ENCODE measurements around the gene GKN2.
"Not testable (repeated sequence)": the region's sequence is repeated elsewhere in the genome, so short reads cannot be mapped to it uniquely, and the experiment has no call there.

The GKN2 gene

DNA sequence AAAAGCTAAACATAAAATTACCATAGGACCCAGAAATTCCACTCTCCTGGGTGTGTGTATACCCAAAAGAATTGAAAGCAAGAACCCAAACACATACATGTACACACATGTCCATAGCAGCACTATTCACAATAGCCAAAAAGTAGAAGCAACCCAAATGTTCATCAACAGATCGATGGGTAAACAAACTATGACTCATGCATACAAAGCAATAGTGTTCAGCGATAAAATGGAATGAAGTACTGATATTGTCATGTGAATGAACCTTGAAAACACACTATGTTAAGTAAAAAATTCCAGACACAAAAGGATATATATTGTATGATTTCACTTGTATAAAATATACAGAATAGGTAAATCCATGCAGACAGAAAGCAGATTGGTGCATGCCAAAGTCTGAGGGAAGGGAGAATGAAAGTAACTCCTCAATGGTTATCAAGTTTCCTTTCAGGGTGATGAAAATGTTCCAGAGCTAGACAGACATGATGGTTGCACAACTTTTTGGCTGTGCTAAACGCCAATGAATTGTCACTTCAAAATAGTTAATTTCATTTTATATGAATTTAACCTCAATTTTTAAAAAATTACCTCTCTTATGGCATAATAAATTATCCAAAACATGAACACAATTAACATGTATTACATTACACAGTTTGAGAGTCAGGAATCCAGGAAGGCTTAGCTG lies 35.5 kb downstream of the GKN2 start:
- peak; percentile 34 for DNase-seq

DNA sequence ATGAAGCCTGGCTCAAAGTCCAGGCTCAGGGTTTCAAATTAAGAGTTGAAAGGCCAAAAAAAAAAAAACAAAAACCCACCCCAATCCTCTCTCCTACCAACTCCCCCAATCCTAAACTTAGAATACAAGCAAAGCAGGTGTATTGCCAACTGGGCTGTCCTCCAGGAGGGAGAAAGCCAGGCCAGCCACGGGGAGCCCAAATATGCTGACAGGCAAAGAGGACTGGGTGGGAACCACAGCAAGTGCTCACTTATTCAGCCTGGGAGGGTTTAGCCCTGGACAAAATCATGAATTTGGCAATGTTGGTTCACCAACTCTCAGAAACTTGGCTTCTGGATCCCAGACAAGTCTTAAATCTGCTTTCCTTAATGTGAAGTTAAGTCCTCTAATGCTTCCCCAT lies 36.5 kb downstream of the GKN2 start:
- DNase-seq: no peak

DNA sequence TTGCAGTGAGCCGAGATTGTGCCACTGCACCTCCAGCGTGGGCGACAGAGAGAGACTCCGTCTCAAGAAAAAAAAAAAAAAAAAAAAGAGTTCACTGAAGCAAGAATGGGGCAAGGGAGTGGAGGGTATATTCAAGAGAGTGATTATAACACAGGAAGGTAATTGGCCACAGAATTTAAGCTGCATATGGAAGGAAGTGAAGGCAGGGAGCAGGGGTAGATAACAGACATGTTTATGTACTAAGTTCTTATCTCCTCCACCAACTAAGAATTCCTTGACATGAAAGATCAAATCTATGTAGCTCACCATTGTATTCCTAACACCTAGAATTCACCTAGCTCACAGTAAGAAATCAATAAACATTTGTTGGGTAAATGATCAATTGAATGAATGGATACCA lies 37.3 kb downstream of the GKN2 start:
- no peak for DNase-seq

DNA sequence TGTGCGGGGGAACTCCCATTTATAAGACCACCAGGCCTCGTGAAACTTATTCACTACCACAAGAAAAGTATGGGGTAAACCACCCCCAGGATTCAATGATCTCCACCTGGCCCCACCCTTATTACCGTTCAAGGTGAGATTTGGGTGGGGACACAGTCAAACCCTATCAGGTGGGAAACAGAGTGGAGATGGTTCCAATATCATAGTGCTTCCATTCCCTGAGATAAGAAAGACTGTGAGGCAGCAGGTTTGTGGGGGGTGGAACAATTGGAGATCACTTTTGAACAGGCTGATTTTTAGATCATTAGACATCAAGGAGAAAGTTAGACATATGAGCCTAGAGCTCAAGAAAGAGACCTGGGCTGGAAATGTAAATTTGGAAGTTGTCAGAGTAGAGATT lies 39.3 kb downstream of the GKN2 start:
- no peak for DNase-seq

DNA sequence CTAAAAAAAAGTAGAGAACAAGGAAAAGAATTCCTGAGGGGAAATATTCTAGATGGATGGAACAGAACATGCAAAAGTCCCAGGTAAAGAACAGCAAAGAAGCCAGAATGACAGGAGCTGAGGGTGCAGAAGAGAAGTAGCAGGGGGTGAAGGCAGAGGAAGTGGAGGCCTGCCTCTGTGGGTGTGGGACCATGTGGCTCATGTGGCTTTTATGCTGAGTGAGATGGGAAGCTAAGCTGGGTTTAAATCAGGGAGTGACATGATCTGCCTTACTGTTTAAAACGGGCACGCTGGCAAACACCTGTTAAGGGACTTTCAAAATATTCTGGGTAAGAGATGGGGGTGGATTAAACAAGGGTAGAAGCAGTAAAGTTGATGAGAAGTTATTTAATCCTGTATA lies 40.0 kb downstream of the GKN2 start:
- no peak for DNase-seq

DNA sequence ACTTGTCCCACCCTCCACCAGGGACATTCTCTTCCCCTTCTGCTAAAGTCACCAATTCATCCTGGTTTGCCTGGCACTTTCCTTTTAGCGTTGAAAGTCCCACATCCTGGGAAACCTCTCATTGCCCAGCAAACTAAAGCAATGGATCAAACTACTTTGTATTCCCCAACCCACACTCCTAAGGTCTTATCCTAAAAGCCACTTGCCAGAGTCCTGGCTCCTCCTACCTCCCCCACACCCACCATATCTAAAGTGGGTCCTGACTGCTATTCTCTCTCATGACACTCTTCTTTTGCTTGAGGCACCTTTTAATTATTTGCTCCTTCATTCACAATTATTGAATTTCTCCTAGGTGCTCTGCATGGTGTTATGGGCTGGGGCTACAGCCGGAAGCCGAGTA lies 40.6 kb downstream of the GKN2 start:
- no peak for DNase-seq

DNA sequence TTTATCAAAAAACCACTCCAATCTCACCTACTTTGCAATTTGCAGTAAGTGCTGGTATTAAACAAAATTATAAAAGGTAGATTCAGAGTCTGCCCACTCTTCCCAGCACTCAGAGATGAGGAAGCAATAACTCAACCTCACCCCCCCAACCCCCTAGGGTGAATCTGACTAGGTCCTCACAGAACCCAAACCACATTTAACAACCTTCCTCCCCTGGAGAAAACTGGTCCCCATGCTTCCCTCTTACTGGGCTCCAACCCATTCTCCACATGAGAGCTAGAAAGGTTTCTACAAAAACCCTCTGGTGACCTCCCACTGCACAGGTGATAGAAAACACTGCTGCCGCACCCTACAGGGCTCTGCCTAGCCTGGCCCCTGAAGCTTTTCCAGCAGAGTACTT lies 41.0 kb downstream of the GKN2 start:
- no peak for DNase-seq

DNA sequence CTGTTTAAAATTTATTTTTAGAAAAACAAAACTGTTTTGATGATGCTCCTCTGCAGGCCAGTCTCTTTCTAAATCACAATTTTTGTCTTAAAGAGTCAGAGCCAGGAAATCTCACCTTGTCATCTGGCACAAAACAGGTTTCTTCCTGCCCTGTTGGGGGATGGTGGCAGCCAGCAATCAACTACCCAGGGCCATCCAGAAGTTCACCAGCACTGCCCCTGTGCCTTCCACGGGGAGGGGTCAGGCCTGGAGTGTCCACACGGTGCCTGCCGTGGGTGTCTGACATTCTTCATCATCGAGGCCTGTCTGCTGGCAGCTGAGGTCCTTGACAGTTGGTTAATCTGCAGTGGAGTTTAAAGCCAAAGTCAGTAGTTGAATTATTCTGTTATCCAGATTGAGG lies 41.4 kb downstream of the GKN2 start:
- DNase-seq: no peak

DNA sequence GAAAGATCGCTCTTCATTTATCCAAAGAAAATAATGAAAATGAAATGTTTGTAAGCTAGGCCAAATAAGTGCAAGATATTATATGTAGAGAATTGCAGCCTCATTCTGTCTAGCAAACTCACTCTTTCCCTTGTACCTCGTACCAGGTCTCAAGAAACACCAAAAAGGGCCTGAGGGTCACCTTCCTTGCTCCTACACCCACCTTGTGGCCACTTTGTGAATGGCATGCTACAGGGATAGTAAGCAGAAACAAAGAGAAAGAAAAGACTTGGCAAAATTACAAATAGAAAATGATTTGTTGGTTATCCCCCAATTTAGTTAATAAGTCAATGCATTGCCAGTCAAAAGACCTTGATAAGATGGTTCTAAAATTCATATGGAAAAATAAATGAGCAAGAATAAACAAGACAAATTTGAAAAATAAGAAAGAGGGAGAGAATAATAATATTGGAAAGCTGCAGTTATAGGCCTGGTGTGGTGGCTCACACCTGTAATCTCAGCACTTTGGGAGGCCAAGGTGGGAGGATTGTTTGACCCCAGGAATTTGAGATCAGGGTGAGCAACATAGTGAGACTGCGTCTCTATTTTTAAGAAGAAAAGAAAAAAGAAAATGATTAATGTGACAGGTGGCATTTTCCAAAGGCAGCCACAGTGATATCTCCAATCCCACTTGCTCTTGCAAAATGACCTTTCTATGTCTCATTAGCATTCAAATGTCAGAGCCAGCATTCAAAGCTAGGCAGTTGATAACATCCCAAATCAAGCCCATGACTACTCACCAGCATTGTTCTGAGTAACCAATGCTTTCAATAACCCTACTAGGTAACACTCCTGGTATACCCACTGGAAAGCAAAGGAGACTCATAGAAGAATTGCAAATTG lies 42.7 kb downstream of the GKN2 start:
- peak; percentile 91 for DNase-seq

DNA sequence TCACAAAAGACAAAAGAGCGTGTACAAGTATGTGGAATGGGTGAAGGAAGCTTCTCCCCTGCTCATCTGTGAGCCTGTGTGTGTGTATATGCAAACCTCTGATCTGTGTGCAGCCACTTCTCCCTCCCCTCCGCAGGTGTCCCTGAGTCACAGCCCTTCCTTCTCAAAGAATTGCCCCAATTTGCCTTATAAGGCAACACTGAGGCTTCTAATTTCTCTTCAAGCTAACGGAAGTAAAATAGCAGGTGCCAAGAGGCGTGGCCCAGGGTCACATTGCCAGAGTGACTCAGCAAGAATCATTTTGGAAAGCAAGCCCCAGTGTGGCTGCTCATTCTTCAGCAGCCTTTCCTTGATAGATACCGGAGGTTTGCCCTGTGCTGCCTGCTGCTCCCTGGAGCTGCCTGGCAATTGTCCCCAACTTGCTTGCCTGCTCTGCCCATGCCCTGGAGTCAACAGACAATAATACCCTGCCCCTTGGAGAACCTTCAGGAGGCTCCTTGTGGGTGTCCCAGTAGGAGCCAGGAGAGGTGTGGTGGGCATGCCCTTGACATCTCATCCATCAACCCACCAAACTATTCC lies 44.2 kb downstream of the GKN2 start:
- DNase-seq: peak; percentile 99

DNA sequence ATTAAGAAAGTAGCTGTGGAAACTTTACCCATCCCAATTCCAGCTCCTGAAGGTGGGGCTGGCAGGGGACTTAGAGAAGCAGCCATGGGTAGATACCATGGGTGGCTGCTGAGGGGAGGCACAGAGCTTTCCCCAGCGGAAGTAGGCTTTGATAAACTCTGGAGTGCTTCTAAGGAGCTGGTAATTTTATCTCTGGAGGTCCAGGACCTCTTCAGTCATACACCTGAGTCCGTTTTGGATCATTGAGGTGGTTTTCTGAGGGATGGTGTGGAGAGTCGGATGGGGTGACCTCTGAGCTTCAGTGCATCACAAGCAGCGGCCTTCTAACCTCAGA lies 44.8 kb downstream of the GKN2 start:
- DNase-seq: no peak

DNA sequence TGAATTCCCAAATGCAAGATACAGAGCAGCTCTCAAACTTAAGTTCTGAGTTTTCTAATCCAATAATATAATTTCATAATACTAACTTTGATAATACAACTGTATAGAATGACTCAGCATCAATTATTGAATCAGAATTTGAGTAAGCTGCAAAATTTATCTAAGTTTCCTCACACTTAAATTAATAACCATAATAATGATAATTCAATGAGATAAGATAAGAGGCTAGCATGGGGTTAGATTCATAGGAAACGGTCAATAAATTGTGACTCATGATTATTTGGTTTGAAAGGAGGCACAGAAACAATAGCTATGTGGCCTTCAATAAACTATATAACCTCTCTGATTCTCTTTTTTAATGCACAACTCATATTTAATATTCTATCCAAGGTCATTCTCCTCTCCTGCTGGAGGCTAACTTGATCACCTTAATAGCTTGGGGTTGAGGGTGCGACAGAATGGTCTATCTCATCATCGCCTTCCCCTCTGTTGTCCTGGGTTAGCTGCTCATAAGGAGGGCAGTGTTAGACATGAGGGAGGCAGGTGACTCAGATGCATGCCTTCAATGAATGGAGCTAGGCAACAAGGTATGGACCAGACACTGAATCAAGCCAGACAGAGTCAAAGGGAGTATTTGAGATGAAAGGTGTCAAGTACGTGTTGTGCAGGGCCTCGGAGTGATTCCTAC lies 45.3 kb downstream of the GKN2 start:
- DNase-seq: peak; percentile 72

DNA sequence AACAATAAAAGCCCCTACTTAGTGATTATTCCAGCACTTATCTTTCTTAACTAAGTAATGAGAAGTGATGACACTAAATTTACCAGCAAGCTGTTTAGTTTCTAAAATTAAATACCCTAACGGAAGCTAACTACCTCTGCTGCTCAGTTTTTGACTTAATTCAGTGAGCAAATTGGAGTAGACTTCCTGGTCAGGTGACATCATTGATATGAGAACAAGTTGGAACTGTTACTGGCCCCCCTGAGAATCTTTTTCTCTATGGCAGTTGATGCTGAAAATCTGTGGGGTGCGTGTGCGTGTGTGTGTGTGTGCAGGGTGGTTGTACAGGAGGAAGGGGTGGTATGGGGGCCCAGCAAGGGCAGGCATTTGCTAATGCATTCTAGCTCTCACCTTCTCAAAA lies 46.0 kb downstream of the GKN2 start:
- peak; percentile 13 for DNase-seq

DNA sequence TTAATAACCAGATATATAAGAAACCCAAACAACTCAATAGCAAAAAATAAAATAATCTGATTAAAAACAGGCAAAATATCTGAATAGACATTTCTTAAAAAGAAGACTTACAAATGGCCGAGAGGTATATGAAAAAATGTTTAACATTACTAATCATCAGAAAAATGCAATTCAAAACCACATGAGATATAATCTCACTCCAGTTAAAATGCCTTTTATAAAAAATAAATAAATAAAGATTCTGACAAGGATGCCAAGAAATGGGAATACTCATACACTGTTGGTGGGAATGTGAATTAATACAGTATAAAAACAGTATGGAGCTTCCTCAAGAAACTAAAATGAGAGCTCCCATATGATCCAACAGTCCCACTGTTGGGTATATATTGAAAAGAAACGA lies 47.6 kb downstream of the GKN2 start:
- no peak for DNase-seq

DNA sequence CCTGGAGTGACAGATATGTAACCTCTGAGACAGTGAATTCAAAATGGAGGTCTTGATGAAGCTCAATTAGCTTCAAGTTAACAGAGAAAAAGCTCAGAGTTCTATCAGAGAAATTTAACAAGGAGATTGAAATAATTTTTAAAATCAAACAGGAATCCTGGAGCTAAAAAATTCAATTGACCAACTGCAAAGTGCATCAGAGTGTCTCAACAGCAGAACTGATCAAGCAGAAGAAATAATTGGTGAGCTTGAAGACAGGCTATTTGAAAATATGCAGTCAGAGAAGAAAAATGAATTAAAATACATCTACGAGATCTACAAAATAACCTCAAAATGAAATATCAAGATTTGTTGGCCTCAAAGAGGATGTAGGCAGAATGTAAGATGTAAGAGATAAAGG lies 51.1 kb downstream of the GKN2 start:
- DNase-seq: no peak

DNA sequence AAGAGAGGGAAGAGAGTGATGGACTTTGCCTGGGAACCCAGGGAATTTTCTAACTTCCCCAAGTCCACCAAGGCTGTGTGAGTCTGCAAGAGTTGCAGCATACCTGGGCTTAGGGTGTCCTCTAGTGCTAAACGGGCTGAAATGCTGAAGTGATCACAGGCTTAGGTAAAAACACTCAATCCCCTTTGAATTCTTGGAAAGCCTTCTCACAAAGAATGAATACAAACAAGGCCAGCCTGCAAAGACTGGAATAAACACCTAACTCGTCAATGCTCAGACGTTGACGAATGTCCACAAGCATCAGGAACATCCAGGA lies 51.5 kb downstream of the GKN2 start:
- peak; percentile 47 for DNase-seq

DNA sequence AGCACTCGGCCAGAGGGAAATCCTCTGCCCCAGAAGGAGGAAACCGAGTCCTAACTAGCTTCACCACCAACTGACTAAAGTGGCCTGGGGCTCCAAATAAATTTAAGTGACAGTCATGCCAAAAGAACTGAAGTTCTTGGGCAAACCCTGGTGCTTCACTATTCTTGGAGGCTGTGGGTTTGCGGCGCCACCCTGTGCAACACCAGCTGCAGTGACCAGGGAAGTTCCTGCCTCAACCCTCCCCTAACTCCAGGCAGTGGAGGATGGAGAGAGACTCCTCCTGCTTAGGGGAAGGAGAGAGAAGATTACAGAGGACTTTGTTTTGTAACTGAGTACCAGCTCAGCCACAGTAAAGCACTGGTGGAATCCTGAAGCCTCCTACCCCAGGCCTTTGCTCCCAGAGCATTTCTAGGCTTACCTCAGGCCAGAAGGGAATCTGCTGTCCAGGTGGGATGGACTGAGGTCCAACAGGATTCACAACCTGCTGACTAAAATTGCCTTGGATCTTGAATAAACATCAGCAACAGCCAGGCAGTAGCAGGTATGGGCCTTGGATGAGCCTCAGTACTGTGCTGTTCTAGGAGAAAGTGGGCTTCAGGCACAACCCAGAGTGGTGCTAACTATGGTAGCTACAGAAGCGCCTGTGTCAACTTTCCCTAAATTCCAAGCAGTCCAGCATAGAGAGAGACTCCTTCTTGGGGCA lies 52.0 kb downstream of the GKN2 start:
- DNase-seq: no peak

DNA sequence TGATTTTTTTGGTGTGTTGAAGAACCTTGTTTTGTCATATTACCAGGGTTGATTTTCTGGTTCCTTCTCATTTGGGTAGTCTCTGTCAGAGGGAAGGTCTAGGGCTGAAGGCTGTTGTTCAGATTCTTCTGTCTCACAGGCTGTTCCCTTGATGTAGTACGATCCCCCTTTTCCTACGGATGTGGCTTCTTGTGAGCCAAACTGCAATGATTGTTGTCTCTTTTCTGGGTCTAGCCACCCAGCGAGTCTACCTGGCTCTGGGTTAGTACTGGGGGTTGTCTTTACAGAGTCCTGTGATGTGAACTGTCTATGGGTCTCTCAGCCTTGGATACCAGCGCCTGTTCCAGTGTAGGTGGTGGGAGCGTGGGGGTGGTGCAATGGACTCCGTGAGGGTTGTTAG lies 56.7 kb downstream of the GKN2 start:
- DNase-seq: not testable (repeated sequence)
